GM12878 (cell line): ENCODE results near the gene CDPF1. TPM values are rescaled to one million over a fixed set of nuclear protein-coding genes. Genes with fewer than 3 reads are reported as not detected.

Experiments
- BHLHE40 ChIP-seq, 2 experiments: fragments of 450-650 bp in 1 of 2; IDR thresholded peaks; 2 replicates each; pipeline ENCODE4 v1.6.1; 2011 to 2017; ENCODE audit warnings: low read depth in 2 of 2, borderline replicate concordance in 1 of 2, improper control_type of control experiment in 1 of 2, low read length in 1 of 2, mild to moderate bottlenecking in 1 of 2
- BMI1 ChIP-seq: fragments of 450-650 bp; IDR thresholded peaks from 2 replicates; pipeline ENCODE4 v1.6.1; 2016; ENCODE audit warnings: mild to moderate bottlenecking, moderate library complexity, borderline replicate concordance
- CHD2 ChIP-seq: IDR thresholded peaks from 2 replicates; pipeline ENCODE4 v1.6.1; 2011; ENCODE audit warnings: low read depth, low read length, improper control_type of control experiment, borderline replicate concordance
- MYC ChIP-seq: IDR thresholded peaks from 2 replicates; pipeline ENCODE4 v1.6.1; 2011; ENCODE audit warnings: mild to moderate bottlenecking, low read length, moderate library complexity, inconsistent platforms; ENCODE audit not compliant: insufficient read depth, insufficient replicate concordance, insufficient read length, severe bottlenecking
- PML ChIP-seq: IDR thresholded peaks from 2 replicates; pipeline ENCODE4 v1.6.1; 2012; ENCODE audit warnings: low read length, inconsistent platforms
- SPI1 ChIP-seq: IDR thresholded peaks from 2 replicates; pipeline ENCODE4 v1.6.1; 2011; ENCODE audit warnings: low read depth, mild to moderate bottlenecking, low read length, moderate library complexity, borderline replicate concordance; ENCODE audit not compliant: insufficient read depth
- SREBF2 ChIP-seq: IDR thresholded peaks from 2 replicates; pipeline ENCODE4 v1.6.1; 2012; ENCODE audit warnings: mild to moderate bottlenecking, low read length
- SUPT20H ChIP-seq: IDR thresholded peaks from 2 replicates; pipeline ENCODE4 v1.6.1; 2011; ENCODE audit warnings: low read depth, mild to moderate bottlenecking, low read length, moderate library complexity, borderline replicate concordance; ENCODE audit not compliant: control insufficient read depth
- SUZ12 ChIP-seq: fragments of 200-600 bp; sonication (generic); IDR thresholded peaks from one replicate; pipeline ENCODE4 v1.6.1; 2018; ENCODE audit warnings: antibody characterized with exemption, mild to moderate bottlenecking; ENCODE audit not compliant: unreplicated experiment
- TCF12 ChIP-seq: IDR thresholded peaks from 2 replicates; pipeline ENCODE4 v1.6.1; 2011; ENCODE audit warnings: low read depth, mild to moderate bottlenecking, low read length
- polyA plus RNA-seq, 11 experiments: library from polyadenylated mRNA; depleted of rRNA in 4 of 11; unstranded in 6 of 11; stranded (reverse) in 5 of 11; fragments of >200 nt; fragmentation: Nextera tagmentation in 4 of 11; fragmentation: Illumina TruSeq in 1 of 11; extraction: Ambion mirVana in 4 of 11; extraction: Trizol in 1 of 11; gene quantifications; 1 replicate in 1 of 11; 2 replicates in 10 of 11; pipeline versions ENCODE4 v1.2.1 to v1.2.3, GENCODE V29; 2011 to 2016; ENCODE audit warnings: inconsistent platforms in 2 of 11, missing spikeins in 2 of 11, low read depth in 1 of 11
- total RNA-seq, 4 experiments: library from RNA; depleted of rRNA in 3 of 4; stranded (reverse); fragments of >200 nt in 3 of 4; fragmentation: Illumina TruSeq in 1 of 4; extraction: Trizol in 1 of 4; gene quantifications; 2 replicates each; pipeline versions ENCODE4 v1.2.1 to v1.2.3, GENCODE V29; 2013 to 2021
- TF ChIP-seq, protein P1 (sequence below): fragments of 150-350 bp; IDR thresholded peaks from 2 replicates; pipeline ENCODE4 v1.6.1; 2014; ENCODE audit warnings: mild to moderate bottlenecking, low read depth, low read length
- TF ChIP-seq, protein P2 (sequence below): fragments of 450-650 bp; conservative IDR thresholded peaks from 2 replicates; pipeline ENCODE4 v1.6.1; 2017; ENCODE audit warnings: mild to moderate bottlenecking, moderate library complexity
- TF ChIP-seq, protein P3 (sequence below): fragments of 150-350 bp; IDR thresholded peaks from 2 replicates; pipeline ENCODE4 v1.6.1; 2016; ENCODE audit warnings: low read depth, low read length
- TF ChIP-seq, protein P4 (sequence below): IDR thresholded peaks from 2 replicates; pipeline ENCODE4 v1.6.1; 2011; ENCODE audit warnings: borderline replicate concordance, low read depth, mild to moderate bottlenecking, moderate library complexity, mixed read lengths, low read length; ENCODE audit not compliant: insufficient read depth; ENCODE audit errors: extremely low read length
- TF ChIP-seq, protein P5 (sequence below): fragments of 450-650 bp; IDR thresholded peaks from 2 replicates; pipeline ENCODE4 v1.6.1; 2017; ENCODE audit warnings: mild to moderate bottlenecking, moderate library complexity

Gene CDPF1
- total and polyA plus RNA-seq, 10 of the 15 experiments (the other 5 are each of a cell fraction or from before 2014, with no cell fraction given), result 1.0 to 22.4 (median 7.9) TPM

DNA sequence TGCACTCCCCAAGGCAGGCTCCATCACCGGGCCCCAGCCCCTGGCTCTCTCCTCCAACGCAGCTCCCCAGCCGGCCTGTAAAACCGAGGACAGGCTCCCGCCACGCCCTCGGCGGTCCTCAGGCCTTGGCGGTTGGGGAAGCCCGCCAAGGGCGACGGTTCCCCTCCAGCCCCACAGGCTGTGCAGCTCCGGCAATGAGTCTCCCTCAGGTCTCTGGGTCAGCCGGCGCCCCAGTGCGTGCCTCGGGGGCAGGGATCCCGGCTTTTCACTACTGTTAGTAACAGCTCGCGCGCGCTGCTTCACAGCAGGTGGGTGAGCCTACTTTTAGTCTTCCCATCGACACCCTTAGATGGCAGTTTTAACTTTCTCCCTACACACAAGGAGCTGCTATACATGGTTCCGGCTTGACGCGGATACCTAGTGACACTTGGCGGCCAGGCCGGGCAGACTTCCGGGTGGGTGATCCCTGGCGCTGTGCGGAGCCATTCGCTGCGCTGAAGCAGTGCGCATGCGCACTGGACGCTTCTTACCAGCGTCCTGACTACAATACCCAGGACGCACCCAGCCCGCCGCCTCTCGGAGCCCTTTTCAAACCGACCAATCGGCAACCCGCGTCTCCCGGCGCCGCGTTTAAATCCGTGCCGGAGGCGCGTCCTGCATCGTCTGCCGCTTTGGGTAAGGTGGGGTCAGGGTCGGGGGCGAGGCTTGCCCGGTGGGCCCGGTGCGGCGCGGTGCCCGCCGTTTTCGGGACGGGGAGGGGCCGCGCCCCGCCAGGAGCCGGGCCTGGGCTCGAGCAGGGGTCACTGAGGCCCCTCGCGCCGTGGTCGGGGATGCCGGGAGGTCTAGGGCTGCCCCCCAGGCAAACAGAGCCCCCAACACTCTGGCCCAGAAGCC is 46.4 kb upstream of the CDPF1 start, which contains the start of gene GTSE1 (continued):
- TF ChIP-seq BHLHE40 (IDR thresholded peaks at IDR 0.05; ENCODE audit: borderline replicate concordance in 1 of 2, low read depth in 2 of 2, low read length in 1 of 2) (peak in 1 of 2 experiments; percentile 47; a peak in 1 of 4 replicates), SUZ12 (no peak), MYC (no peak), SPI1 (no peak), SUPT20H (no peak), SREBF2 (no peak), PML (0 out of 2 replicates have a peak, but pooled peaks have one; percentile 72), TCF12 (no peak), CHD2 (peak; percentile 86), BMI1 (no peak)
- TF ChIP-seq, protein P1, sequence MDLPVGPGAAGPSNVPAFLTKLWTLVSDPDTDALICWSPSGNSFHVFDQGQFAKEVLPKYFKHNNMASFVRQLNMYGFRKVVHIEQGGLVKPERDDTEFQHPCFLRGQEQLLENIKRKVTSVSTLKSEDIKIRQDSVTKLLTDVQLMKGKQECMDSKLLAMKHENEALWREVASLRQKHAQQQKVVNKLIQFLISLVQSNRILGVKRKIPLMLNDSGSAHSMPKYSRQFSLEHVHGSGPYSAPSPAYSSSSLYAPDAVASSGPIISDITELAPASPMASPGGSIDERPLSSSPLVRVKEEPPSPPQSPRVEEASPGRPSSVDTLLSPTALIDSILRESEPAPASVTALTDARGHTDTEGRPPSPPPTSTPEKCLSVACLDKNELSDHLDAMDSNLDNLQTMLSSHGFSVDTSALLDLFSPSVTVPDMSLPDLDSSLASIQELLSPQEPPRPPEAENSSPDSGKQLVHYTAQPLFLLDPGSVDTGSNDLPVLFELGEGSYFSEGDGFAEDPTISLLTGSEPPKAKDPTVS, result no peak
- TF ChIP-seq, protein P2, sequence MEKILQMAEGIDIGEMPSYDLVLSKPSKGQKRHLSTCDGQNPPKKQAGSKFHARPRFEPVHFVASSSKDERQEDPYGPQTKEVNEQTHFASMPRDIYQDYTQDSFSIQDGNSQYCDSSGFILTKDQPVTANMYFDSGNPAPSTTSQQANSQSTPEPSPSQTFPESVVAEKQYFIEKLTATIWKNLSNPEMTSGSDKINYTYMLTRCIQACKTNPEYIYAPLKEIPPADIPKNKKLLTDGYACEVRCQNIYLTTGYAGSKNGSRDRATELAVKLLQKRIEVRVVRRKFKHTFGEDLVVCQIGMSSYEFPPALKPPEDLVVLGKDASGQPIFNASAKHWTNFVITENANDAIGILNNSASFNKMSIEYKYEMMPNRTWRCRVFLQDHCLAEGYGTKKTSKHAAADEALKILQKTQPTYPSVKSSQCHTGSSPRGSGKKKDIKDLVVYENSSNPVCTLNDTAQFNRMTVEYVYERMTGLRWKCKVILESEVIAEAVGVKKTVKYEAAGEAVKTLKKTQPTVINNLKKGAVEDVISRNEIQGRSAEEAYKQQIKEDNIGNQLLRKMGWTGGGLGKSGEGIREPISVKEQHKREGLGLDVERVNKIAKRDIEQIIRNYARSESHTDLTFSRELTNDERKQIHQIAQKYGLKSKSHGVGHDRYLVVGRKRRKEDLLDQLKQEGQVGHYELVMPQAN, result peak; percentile 100
- TF ChIP-seq, protein P3, sequence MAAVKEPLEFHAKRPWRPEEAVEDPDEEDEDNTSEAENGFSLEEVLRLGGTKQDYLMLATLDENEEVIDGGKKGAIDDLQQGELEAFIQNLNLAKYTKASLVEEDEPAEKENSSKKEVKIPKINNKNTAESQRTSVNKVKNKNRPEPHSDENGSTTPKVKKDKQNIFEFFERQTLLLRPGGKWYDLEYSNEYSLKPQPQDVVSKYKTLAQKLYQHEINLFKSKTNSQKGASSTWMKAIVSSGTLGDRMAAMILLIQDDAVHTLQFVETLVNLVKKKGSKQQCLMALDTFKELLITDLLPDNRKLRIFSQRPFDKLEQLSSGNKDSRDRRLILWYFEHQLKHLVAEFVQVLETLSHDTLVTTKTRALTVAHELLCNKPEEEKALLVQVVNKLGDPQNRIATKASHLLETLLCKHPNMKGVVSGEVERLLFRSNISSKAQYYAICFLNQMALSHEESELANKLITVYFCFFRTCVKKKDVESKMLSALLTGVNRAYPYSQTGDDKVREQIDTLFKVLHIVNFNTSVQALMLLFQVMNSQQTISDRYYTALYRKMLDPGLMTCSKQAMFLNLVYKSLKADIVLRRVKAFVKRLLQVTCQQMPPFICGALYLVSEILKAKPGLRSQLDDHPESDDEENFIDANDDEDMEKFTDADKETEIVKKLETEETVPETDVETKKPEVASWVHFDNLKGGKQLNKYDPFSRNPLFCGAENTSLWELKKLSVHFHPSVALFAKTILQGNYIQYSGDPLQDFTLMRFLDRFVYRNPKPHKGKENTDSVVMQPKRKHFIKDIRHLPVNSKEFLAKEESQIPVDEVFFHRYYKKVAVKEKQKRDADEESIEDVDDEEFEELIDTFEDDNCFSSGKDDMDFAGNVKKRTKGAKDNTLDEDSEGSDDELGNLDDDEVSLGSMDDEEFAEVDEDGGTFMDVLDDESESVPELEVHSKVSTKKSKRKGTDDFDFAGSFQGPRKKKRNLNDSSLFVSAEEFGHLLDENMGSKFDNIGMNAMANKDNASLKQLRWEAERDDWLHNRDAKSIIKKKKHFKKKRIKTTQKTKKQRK, result no peak
- TF ChIP-seq, protein P4, sequence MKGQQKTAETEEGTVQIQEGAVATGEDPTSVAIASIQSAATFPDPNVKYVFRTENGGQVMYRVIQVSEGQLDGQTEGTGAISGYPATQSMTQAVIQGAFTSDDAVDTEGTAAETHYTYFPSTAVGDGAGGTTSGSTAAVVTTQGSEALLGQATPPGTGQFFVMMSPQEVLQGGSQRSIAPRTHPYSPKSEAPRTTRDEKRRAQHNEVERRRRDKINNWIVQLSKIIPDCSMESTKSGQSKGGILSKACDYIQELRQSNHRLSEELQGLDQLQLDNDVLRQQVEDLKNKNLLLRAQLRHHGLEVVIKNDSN, result no peak
- TF ChIP-seq, protein P5, sequence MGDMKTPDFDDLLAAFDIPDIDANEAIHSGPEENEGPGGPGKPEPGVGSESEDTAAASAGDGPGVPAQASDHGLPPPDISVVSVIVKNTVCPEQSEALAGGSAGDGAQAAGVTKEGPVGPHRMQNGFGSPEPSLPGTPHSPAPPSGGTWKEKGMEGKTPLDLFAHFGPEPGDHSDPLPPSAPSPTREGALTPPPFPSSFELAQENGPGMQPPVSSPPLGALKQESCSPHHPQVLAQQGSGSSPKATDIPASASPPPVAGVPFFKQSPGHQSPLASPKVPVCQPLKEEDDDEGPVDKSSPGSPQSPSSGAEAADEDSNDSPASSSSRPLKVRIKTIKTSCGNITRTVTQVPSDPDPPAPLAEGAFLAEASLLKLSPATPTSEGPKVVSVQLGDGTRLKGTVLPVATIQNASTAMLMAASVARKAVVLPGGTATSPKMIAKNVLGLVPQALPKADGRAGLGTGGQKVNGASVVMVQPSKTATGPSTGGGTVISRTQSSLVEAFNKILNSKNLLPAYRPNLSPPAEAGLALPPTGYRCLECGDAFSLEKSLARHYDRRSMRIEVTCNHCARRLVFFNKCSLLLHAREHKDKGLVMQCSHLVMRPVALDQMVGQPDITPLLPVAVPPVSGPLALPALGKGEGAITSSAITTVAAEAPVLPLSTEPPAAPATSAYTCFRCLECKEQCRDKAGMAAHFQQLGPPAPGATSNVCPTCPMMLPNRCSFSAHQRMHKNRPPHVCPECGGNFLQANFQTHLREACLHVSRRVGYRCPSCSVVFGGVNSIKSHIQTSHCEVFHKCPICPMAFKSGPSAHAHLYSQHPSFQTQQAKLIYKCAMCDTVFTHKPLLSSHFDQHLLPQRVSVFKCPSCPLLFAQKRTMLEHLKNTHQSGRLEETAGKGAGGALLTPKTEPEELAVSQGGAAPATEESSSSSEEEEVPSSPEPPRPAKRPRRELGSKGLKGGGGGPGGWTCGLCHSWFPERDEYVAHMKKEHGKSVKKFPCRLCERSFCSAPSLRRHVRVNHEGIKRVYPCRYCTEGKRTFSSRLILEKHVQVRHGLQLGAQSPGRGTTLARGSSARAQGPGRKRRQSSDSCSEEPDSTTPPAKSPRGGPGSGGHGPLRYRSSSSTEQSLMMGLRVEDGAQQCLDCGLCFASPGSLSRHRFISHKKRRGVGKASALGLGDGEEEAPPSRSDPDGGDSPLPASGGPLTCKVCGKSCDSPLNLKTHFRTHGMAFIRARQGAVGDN, result peak; percentile 80
